MCF 10A (cell line): ENCODE results near the gene TRMT6. TPM values are rescaled to one million over a fixed set of nuclear protein-coding genes. Genes with fewer than 3 reads are reported as not detected.

Source experiments
- Bru-seq: library from RNA; stranded (reverse); fragments of 400-500 nt; gene quantifications from one replicate; lab custom pipeline; 2021; lab: Mats Ljungman, UMichigan
- BruChase-seq, 2 experiments: library from RNA; stranded (reverse); fragments of 400-500 nt; gene quantifications; one replicate each; lab custom pipeline; 2021; lab: Mats Ljungman, UMichigan
- BruUV-seq: library from RNA; stranded (reverse); fragments of 400-500 nt; replicated peaks from 2 replicates; lab custom pipeline; 2021; lab: Mats Ljungman, UMichigan
- CTCF ChIA-PET: fragments of 300-600 bp; sonication (Branson Sonifier 250); formaldehyde crosslinking; extraction: SDS; loops from one replicate; lab custom pipeline; 2021; ENCODE audit warnings: antibody characterized with exemption, inconsistent platforms; lab: Yijun Ruan, JAX
- POLR2A ChIA-PET: fragments of 300-600, 350-650 bp; sonication (Branson Sonifier 250); formaldehyde crosslinking; extraction: SDS; loops from one replicate; lab custom pipeline; 2020; ENCODE audit warnings: antibody characterized with exemption, inconsistent platforms; lab: Yijun Ruan, JAX
- DNase-seq: peaks from one replicate; pipeline ENCODE4 v3.0.0-alpha.2; 2018; ENCODE audit not compliant: unreplicated experiment
- H3K27ac Mint-ChIP-seq: one replicate; pipeline ENCODE4 v1.8.0; 2022; ENCODE audit warnings: mild to moderate bottlenecking, low read depth, mixed read lengths; ENCODE audit not compliant: unreplicated experiment
- H3K27me3 Mint-ChIP-seq: one replicate; pipeline ENCODE4 v1.8.0; 2022; ENCODE audit warnings: mixed read lengths; ENCODE audit not compliant: insufficient read depth, unreplicated experiment
- H3K36me3 Mint-ChIP-seq: one replicate; pipeline ENCODE4 v1.8.0; 2022; ENCODE audit warnings: mild to moderate bottlenecking, moderate library complexity, mixed read lengths; ENCODE audit not compliant: insufficient read depth, unreplicated experiment
- H3K4me1 Mint-ChIP-seq: one replicate; pipeline ENCODE4 v1.8.0; 2022; ENCODE audit warnings: mixed read lengths; ENCODE audit not compliant: insufficient read depth, unreplicated experiment
- H3K4me3 Mint-ChIP-seq: one replicate; pipeline ENCODE4 v1.8.0; 2022; ENCODE audit warnings: mild to moderate bottlenecking, moderate library complexity, mixed read lengths; ENCODE audit not compliant: unreplicated experiment
- H3K9me3 Mint-ChIP-seq: one replicate; pipeline ENCODE4 v1.8.0; 2022; ENCODE audit warnings: mixed read lengths; ENCODE audit not compliant: unreplicated experiment
- CTCF ChIP-seq: fragments of 200-600 bp; IDR thresholded peaks from one replicate; pipeline ENCODE4 v1.8.0; 2022; ENCODE audit warnings: antibody characterized with exemption, mild to moderate bottlenecking; ENCODE audit not compliant: unreplicated experiment
- intact Hi-C: fragments of 100-400 bp; cut with micrococcal nuclease; formaldehyde crosslinking; loops from 2 replicates; pipeline ENCODE4 v1.14.1; 2022
- long read RNA-seq: library from polyadenylated mRNA; stranded (forward); transcript quantifications from one replicate; pipeline ENCODE4 v2.0.0, GENCODE V29; 2022
- total RNA-seq: library from RNA; stranded (reverse); gene quantifications from 2 replicates; pipeline ENCODE4 v1.2.3, GENCODE V29; 2022

The TRMT6 gene
- total RNA-seq (31.0 and 44.9 TPM in 2 replicates), Bru-seq, nascent RNA (percentile 88 among the genes with signal in this experiment), BruChase-seq, experiment 1, labeled RNA remaining after a 6-hour chase (percentile 92 among the genes with signal in this experiment), BruChase-seq, experiment 2, labeled RNA remaining after a 2-hour chase (percentile 91 among the genes with signal in this experiment)
- long read RNA-seq, transcript TRMT6-201 (11 exons, 2,327 nt), result major isoform, 139 of 159 reads
- long read RNA-seq, partial matches to known transcripts, result 4 of 159 reads
- long read RNA-seq, other reads (novel, unspliced or antisense), result 14 of 159 reads

GRCh38 chr20:5950271-5951031 lies at the start of gene TRMT6, which contains the start of gene MCM8:
TSS of gene TRMT6 (minus strand) at chr20:5950533. CDS start at chr20:5950405, 128 bp downstream.
TSS of gene MCM8 (plus strand) at chr20:5950652. CDS start at chr20:5952016, 1,364 bp downstream.
- Mint-ChIP-seq H3K9me3 (no peaks in the 10 kb centered on the region), H3K36me3 (peaks cover 31% of the 10 kb centered on the region), H3K4me3 (peak within 1 kb of the TSS; percentile 99), H3K27ac (peak within 1 kb of the TSS; percentile 59), H3K4me1 (peaks cover 22% of the 10 kb centered on the region), H3K27me3 (no peaks in the 10 kb centered on the region)
- peak; percentile 96 for DNase-seq
- BruUV-seq, result no TSS peak
- no peak for TF ChIP-seq CTCF
- POLR2A ChIA-PET, result interaction anchor here (0.7 to 2.5 kb wide), 12 partner anchors 13 to 1198 kb away, joined by 3 to 15 read pairs (median 4); no protein-coding TSS in a partner anchor
- CTCF ChIA-PET, result interaction anchor here (0.8 to 1.4 kb wide), 3 partner anchors 54 to 393 kb away, joined by 3 to 4 read pairs (median 3); no protein-coding TSS in a partner anchor
- intact Hi-C loops, result loop anchor here (2.0 kb wide), 1 partner anchor 126 kb away; no protein-coding TSS in a partner anchor

- Mint-ChIP-seq H3K9me3 (no peaks in the 10 kb centered on the region), H3K27me3 (no peaks in the 10 kb centered on the region), H3K4me3 (no peak overlapping the region), H3K27ac (no peak overlapping the region), H3K4me1 (peaks cover 3% of the 10 kb centered on the region), H3K36me3 (peaks cover 14% of the 10 kb centered on the region)
- no TSS peak for BruUV-seq
- ChIA-PET CTCF (no interaction called here), POLR2A (no interaction called here)
- TF ChIP-seq CTCF, result no peak
- intact Hi-C loops, result no loop called here
- no peak for DNase-seq
Observed at GRCh38 chr20:5999783-6000182, 49.5 kb upstream of the TRMT6 start.

GRCh38 chr20:5996765-5997164 lies 46.4 kb upstream of the TRMT6 start:
- CTCF ChIA-PET, result interaction anchor here (0.7 to 1.8 kb wide), 3 partner anchors 9 to 24 kb away, joined by 3 to 5 read pairs (median 4); no protein-coding TSS in a partner anchor

More at GRCh38 chr20:5996765-5997164, 46.4 kb upstream of the TRMT6 start:
- DNase-seq, result no peak
- H3K9me3 Mint-ChIP-seq, result no peaks in the 10 kb centered on the region
- no peak overlapping the region for H3K27ac Mint-ChIP-seq
- H3K4me1 Mint-ChIP-seq, result no peaks in the 10 kb centered on the region
- POLR2A ChIA-PET, result interaction anchor here (0.7 to 1.2 kb wide), 3 partner anchors 11 to 29 kb away, joined by 3 to 7 read pairs (median 3); no protein-coding TSS in a partner anchor
- no peaks in the 10 kb centered on the region for H3K27me3 Mint-ChIP-seq
- intact Hi-C loops, result no loop called here
- BruUV-seq, result no TSS peak
- no peak for TF ChIP-seq CTCF
- H3K4me3 Mint-ChIP-seq, result no peak overlapping the region
- peaks cover 26% of the 10 kb centered on the region for H3K36me3 Mint-ChIP-seq
